ENCODE data around the gene ALDH1B1. TPM values are rescaled to one million over a fixed set of nuclear protein-coding genes. Genes with fewer than 3 reads are reported as not detected.
"Not testable (repeated sequence)": the region's sequence is repeated elsewhere in the genome, so short reads cannot be mapped to it uniquely, and the experiment has no call there.

The ALDH1B1 gene
- total and polyA plus RNA-seq, 5 donors = 11.5 to 27.2 (median 13.5) TPM

GRCh38 chr9:38399191-38399590 is 6.7 kb downstream of the ALDH1B1 start:
- ATAC-seq; intact Hi-C loops (cut with DNase I): not testable (repeated sequence)
- 95% methylated on average over 1 of the region's 1 CpG for WGBS

DNA sequence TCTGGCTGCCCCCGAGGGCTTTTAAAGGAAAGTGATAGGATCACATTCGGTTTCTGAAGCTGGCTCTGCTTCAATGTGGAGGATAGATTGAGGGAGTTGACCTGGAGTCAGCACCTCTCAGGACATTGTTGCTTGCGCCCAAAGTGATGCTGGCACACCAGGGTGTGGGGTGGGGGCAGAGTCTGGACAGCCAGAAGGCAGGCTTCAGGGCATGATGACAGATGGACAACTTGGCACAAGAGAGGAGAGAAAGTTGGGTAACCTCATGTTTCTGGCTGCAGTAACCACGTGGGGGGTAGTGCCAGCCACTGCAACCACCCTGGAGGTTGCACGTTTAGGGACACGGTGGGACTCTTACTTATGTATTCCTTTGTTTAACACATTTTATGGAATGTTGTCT is 9.5 kb downstream of the ALDH1B1 start:
- Histone ChIP-seq H3K4me3 (ENCODE audit: low read length) (no peak overlapping the region), H3K4me1 (ENCODE audit: control insufficient read depth, insufficient read depth, low read length) (no peaks in the 10 kb centered on the region), H3K27me3 (ENCODE audit: control insufficient read depth, insufficient read depth) (no peaks in the 10 kb centered on the region), H3K9me3 (ENCODE audit: control insufficient read depth, low read length) (no peaks in the 10 kb centered on the region), H3K27ac (ENCODE audit: low read length) (no peak overlapping the region)
- ATAC-seq (no peak), DNase-seq (no peak)
- intact Hi-C loops (cut with DNase I) = loop anchor here in 1 of 4 donors (10.0 kb wide), 1 partner anchor 657 kb away; no protein-coding TSS in a partner anchor
- 77% methylated on average over 6 of the region's 6 CpGs for WGBS

More at GRCh38 chr9:38399191-38399590, 6.7 kb downstream of the ALDH1B1 start:
- not testable (repeated sequence) for H3K4me1 ChIP-seq (ENCODE audit: control insufficient read depth, insufficient read depth, low read length); H3K4me3 ChIP-seq (ENCODE audit: low read length); H3K27me3 ChIP-seq (ENCODE audit: control insufficient read depth, insufficient read depth); DNase-seq; H3K9me3 ChIP-seq (ENCODE audit: control insufficient read depth, low read length); H3K27ac ChIP-seq (ENCODE audit: low read length)

DNA sequence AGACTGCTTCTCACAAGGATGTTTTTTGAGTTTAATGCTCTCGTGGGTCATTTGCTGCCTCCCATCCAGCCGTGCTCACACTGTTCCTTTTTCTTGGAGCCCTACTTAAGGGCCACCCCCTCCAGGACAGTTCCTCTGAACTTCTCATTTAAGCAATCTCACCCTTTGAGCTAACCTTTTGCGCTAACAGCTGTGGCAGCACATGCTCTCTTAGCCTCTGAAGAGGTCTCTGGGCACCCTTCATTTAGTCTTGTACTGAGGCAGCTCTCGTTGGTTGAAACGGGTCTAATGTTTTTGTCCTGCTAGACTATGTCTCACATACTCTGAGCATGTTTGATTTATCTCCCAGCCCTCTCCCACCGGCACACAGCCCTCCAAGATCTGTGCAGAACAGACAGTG is 11.8 kb downstream of the ALDH1B1 start:
- H3K4me1 ChIP-seq (ENCODE audit: control insufficient read depth, insufficient read depth, low read length) = no peaks in the 10 kb centered on the region
- H3K9me3 ChIP-seq (ENCODE audit: control insufficient read depth, low read length) = no peaks in the 10 kb centered on the region
- no peak for DNase-seq
- ATAC-seq = no peak
- no peak overlapping the region for H3K4me3 ChIP-seq (ENCODE audit: low read length)
- intact Hi-C loops (cut with DNase I) = loop anchor here in 1 of 4 donors (10.0 kb wide), 1 partner anchor 660 kb away; no protein-coding TSS in a partner anchor
- 54% methylated on average over 6 of the region's 6 CpGs for WGBS
- no peak overlapping the region for H3K27ac ChIP-seq (ENCODE audit: low read length)
- no peaks in the 10 kb centered on the region for H3K27me3 ChIP-seq (ENCODE audit: control insufficient read depth, insufficient read depth)

- 60% methylated on average over 3 of the region's 3 CpGs for WGBS
- intact Hi-C loops (cut with DNase I) = loop anchor here in 1 of 4 donors (10.0 kb wide), 1 partner anchor 661 kb away; no protein-coding TSS in a partner anchor
Observed at GRCh38 chr9:38405785-38406184, 13.3 kb downstream of the ALDH1B1 start.

DNA sequence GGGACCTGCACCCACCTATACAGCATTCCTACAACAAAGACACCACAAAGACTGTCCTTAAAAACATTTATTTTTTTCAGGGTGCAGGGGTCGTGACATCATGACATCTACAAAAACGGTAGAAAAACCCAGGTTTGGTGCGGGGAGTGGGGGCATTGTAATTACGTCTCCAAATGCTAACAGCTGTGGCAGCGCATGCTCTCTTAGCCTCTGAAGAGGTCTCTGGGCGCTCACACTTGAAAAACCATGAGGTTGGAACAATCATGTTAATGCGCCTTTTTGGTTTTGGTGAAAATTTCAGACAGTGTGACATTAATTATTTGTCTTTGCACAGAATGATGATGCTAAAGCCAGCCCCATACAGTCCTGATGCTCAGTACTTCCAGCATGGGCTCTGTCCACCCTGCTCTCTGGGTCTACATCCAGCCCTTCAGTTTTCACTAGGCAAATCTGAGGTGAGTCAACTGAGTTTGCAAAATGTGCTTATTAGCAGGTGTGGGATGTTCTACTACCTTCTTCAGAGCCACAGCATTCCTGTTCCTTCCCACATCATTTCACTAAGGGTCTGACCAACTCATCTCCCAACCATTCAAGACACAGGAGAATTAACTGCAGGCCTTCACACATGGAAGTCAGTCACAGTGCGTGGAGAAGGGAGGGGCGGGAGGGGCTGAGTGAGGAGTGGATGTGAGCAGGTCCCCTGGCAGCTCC is 14.1 kb downstream of the ALDH1B1 start:
- H3K4me1 ChIP-seq (ENCODE audit: control insufficient read depth, insufficient read depth, low read length) = no peaks in the 10 kb centered on the region
- no peak overlapping the region for H3K4me3 ChIP-seq (ENCODE audit: low read length)
- WGBS = 84% methylated on average over 9 of the region's 9 CpGs
- H3K27ac ChIP-seq (ENCODE audit: low read length) = no peak overlapping the region
- DNase-seq (no peak), ATAC-seq (no peak)
- no peaks in the 10 kb centered on the region for H3K27me3 ChIP-seq (ENCODE audit: control insufficient read depth, insufficient read depth)
- H3K9me3 ChIP-seq (ENCODE audit: control insufficient read depth, low read length) = no peaks in the 10 kb centered on the region
- intact Hi-C loops (cut with DNase I) = loop anchor here in 1 of 4 donors (10.0 kb wide), 1 partner anchor 662 kb away; no protein-coding TSS in a partner anchor

More at GRCh38 chr9:38405785-38406184, 13.3 kb downstream of the ALDH1B1 start:
- H3K27ac ChIP-seq (ENCODE audit: low read length) = no peak overlapping the region
- ATAC-seq (no peak), DNase-seq (no peak)
- no peaks in the 10 kb centered on the region for H3K4me1 ChIP-seq (ENCODE audit: control insufficient read depth, insufficient read depth, low read length)
- no peak overlapping the region for H3K4me3 ChIP-seq (ENCODE audit: low read length)
- H3K9me3 ChIP-seq (ENCODE audit: control insufficient read depth, low read length) = no peaks in the 10 kb centered on the region
- H3K27me3 ChIP-seq (ENCODE audit: control insufficient read depth, insufficient read depth) = no peaks in the 10 kb centered on the region

DNA sequence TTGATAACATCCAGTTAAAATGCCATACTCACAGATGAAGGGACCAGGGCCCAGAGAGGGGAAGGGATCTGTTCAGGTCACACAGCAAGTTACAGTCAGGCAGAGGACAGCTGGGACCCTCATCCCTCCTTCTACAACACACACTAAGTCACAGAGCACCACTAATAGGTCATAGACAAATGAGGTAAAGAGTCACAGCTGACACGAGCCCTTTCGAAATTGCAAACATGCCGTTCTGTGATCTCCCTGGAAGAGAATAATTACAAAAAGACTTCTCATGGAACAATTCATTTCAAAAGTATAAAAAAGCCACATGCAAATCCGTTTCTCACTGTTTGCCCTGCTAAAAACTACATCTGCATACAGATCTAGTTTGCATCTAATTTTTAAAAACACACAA is 16.2 kb downstream of the ALDH1B1 start:
- no peak overlapping the region for H3K4me3 ChIP-seq (ENCODE audit: low read length)
- no peaks in the 10 kb centered on the region for H3K9me3 ChIP-seq (ENCODE audit: control insufficient read depth, low read length)
- 47% methylated on average over 4 of the region's 4 CpGs for WGBS
- intact Hi-C loops (cut with DNase I) = loop anchor here in 1 of 4 donors (10.0 kb wide), 1 partner anchor 664 kb away; no protein-coding TSS in a partner anchor
- no peaks in the 10 kb centered on the region for H3K4me1 ChIP-seq (ENCODE audit: control insufficient read depth, insufficient read depth, low read length)
- no peak for DNase-seq
- H3K27ac ChIP-seq (ENCODE audit: low read length) = no peak overlapping the region
- H3K27me3 ChIP-seq (ENCODE audit: control insufficient read depth, insufficient read depth) = no peaks in the 10 kb centered on the region
- ATAC-seq = no peak

DNA sequence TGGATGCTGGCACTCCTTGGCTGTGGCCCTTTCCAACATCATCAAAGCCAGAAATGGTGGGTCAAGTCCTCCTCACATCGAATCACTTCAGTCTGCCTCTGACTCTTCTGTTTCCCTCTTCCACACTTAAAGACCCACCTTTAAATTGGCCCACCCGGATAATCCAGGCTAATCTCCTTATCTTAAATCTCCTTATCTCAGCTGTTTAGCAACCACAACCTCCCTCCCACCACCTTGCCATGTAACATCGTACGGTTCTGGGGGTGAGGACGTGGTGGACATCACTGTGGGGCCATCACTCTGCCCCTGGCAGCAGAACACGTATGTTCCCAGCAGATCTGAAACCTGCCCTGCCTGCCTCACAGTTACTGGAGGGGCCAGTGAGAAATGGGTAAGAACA is 20.2 kb downstream of the ALDH1B1 start:
- DNase-seq = no peak
- no peak for ATAC-seq
- 71% methylated on average over 6 of the region's 6 CpGs for WGBS
- H3K9me3 ChIP-seq (ENCODE audit: control insufficient read depth, low read length) = no peaks in the 10 kb centered on the region
- no peak overlapping the region for H3K4me3 ChIP-seq (ENCODE audit: low read length)
- no peaks in the 10 kb centered on the region for H3K4me1 ChIP-seq (ENCODE audit: control insufficient read depth, insufficient read depth, low read length)
- intact Hi-C loops (cut with DNase I) = no loop called here
- no peaks in the 10 kb centered on the region for H3K27me3 ChIP-seq (ENCODE audit: control insufficient read depth, insufficient read depth)
- H3K27ac ChIP-seq (ENCODE audit: low read length) = no peak overlapping the region

- WGBS = 68% methylated on average over 7 of the region's 7 CpGs
- intact Hi-C loops (cut with DNase I) = no loop called here
- Histone ChIP-seq H3K27me3 (ENCODE audit: control insufficient read depth, insufficient read depth) (no peaks in the 10 kb centered on the region), H3K9me3 (ENCODE audit: control insufficient read depth, low read length) (no peaks in the 10 kb centered on the region), H3K4me1 (ENCODE audit: control insufficient read depth, insufficient read depth, low read length) (no peaks in the 10 kb centered on the region), H3K27ac (ENCODE audit: low read length) (no peak overlapping the region), H3K4me3 (ENCODE audit: low read length) (no peak overlapping the region)
- no peak for DNase-seq
- ATAC-seq = no peak
Observed at GRCh38 chr9:38413283-38413682, 20.8 kb downstream of the ALDH1B1 start.

DNA sequence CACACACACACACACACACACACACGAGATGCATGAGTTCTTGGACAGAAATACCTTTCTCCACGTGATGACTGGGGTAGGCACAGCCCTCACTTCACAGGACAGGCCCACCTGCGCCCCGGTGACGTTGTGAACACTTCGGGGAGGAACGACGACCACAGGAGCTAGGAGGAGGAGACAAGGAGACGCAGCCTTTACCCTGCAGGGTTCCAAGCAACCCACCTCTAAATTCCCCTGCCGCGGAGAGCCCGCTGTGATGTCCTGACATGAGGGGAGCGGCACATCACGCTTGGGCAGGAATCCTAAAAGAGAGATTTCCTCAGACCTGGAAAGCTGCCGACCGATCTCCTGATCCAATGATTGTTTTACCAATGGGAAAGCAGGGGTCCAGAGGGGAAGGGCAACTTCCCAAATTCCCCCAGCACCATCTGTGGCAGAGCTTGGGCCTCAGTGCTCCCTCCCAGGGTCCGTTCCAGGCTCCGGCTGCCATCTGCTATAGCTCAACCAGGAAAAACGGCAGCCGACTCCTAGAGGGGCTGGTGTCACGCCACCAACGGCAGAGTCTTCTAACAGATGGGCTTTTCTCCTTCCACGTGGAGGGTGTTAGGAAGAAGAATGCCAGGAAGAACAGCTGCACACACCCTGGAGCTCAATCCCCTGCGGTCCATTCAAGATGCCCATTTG is 21.7 kb downstream of the ALDH1B1 start:
- Histone ChIP-seq H3K27me3 (ENCODE audit: control insufficient read depth, insufficient read depth) (no peaks in the 10 kb centered on the region), H3K9me3 (ENCODE audit: control insufficient read depth, low read length) (no peaks in the 10 kb centered on the region), H3K27ac (ENCODE audit: low read length) (no peak overlapping the region), H3K4me1 (ENCODE audit: control insufficient read depth, insufficient read depth, low read length) (no peaks in the 10 kb centered on the region), H3K4me3 (ENCODE audit: low read length) (no peak overlapping the region)
- WGBS = 43% methylated on average over 24 of the region's 24 CpGs
- ATAC-seq (no peak), DNase-seq (no peak)
- intact Hi-C loops (cut with DNase I) = no loop called here

GRCh38 chr9:38415856-38416255 is 23.4 kb downstream of the ALDH1B1 start:
- ATAC-seq = no peak
- Histone ChIP-seq H3K27ac (ENCODE audit: low read length) (no peak overlapping the region), H3K4me1 (ENCODE audit: control insufficient read depth, insufficient read depth, low read length) (no peaks in the 10 kb centered on the region), H3K4me3 (ENCODE audit: low read length) (no peak overlapping the region), H3K9me3 (ENCODE audit: control insufficient read depth, low read length) (no peaks in the 10 kb centered on the region), H3K27me3 (ENCODE audit: control insufficient read depth, insufficient read depth) (no peaks in the 10 kb centered on the region)
- intact Hi-C loops (cut with DNase I) = loop anchor here in 1 of 4 donors (5.0 kb wide), 1 partner anchor 49 kb away; no protein-coding TSS in a partner anchor
- 85% methylated on average over 8 of the region's 8 CpGs for WGBS
- no peak for DNase-seq

DNA sequence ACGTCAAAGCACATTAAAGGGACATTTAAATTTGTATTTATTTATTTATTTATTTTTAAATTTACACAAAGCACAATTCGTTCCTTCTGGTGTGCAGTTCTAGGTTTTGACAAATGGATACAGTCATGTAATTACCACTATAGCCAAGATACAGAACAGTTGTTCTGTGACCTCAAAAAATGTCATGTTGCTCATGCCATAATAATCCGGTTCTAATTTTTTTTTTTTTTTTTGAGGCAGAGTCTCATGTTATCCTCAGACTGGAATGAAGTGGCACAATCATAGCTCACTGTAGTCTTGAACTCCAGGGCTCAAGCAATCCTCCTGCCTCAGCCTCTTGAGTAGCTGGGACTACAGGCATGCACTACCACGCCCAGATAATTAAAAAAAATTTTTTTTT is 24.0 kb downstream of the ALDH1B1 start:
- no peak overlapping the region for H3K27ac ChIP-seq (ENCODE audit: low read length)
- H3K27me3 ChIP-seq (ENCODE audit: control insufficient read depth, insufficient read depth) = no peaks in the 10 kb centered on the region
- DNase-seq = no peak
- no peak overlapping the region for H3K4me3 ChIP-seq (ENCODE audit: low read length)
- H3K9me3 ChIP-seq (ENCODE audit: control insufficient read depth, low read length) = no peaks in the 10 kb centered on the region
- H3K4me1 ChIP-seq (ENCODE audit: control insufficient read depth, insufficient read depth, low read length) = no peaks in the 10 kb centered on the region
- 73% methylated on average over 4 of the region's 4 CpGs for WGBS
- intact Hi-C loops (cut with DNase I) = loop anchor here in 1 of 4 donors (5.0 kb wide), 1 partner anchor 49 kb away; no protein-coding TSS in a partner anchor
- ATAC-seq = no peak

Data from right cardiac atrium (tissue), 5 donors.